HG03280 (cell line): ENCODE measurements around the gene SMURF2.
A peak's percentile ranks its signal among the peaks of the same experiment; 100 is the strongest.
"Not testable (repeated sequence)": the region's sequence is repeated elsewhere in the genome, so short reads cannot be mapped to it uniquely, and the experiment has no call there.

Source experiments
- ATAC-seq: cut with Tn5 transposase; IDR thresholded peaks from one replicate; pipeline ENCODE4 v1.9.1; 2021; ENCODE audit warnings: mild to moderate bottlenecking, moderate library complexity; ENCODE audit not compliant: unreplicated experiment

The SMURF2 gene

GRCh38 chr17:64599187-64599676 is 62.9 kb downstream of the SMURF2 start:
- peak; percentile 94 for ATAC-seq

DNA sequence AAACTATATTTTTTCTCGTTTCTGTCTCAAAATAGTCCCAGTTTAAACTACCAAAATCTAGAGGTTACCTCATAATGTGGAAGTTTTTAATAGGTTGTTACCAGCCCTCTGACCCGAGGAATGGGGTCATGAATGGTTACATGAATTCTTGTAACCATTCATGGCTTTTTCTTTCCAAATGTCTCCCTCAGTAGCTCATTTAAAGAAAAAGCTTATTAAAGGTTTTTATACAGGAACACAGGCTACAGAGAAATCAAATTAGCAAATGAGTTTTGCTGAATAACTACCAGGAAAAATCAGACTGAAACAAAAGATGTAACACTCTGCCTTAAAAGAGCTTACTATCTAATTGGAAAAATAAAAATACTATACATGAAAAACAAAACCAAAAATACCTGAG is 63.4 kb downstream of the SMURF2 start:
- ATAC-seq, result no peak

- ATAC-seq, result no peak
Measured at GRCh38 chr17:64596988-64597387, 65.1 kb downstream of the SMURF2 start.

GRCh38 chr17:64596439-64596838 is 65.7 kb downstream of the SMURF2 start:
- ATAC-seq, result no peak

DNA sequence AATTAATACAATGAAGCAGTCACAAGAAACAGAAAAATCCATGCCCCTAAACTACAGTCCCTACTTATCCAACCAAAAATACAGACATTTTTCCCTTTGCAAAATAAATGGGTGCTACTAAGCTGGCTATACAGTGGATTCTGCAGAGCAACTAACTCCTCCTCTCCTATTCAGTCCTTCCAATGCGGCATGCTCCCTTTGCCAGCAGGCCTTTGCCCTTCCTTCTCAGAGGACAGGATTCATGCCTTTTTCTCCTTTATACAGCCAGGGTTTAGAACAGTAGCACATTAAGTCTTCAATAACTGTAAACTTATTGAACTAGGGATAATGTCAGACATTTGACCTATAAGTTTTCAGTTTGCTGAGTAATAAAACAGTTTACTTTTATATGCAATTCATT is 70.2 kb downstream of the SMURF2 start:
- ATAC-seq, result no peak

GRCh38 chr17:64585146-64585545 is 77.0 kb downstream of the SMURF2 start:
- no peak for ATAC-seq

GRCh38 chr17:64583038-64583437 is 79.1 kb downstream of the SMURF2 start:
- no peak for ATAC-seq

DNA sequence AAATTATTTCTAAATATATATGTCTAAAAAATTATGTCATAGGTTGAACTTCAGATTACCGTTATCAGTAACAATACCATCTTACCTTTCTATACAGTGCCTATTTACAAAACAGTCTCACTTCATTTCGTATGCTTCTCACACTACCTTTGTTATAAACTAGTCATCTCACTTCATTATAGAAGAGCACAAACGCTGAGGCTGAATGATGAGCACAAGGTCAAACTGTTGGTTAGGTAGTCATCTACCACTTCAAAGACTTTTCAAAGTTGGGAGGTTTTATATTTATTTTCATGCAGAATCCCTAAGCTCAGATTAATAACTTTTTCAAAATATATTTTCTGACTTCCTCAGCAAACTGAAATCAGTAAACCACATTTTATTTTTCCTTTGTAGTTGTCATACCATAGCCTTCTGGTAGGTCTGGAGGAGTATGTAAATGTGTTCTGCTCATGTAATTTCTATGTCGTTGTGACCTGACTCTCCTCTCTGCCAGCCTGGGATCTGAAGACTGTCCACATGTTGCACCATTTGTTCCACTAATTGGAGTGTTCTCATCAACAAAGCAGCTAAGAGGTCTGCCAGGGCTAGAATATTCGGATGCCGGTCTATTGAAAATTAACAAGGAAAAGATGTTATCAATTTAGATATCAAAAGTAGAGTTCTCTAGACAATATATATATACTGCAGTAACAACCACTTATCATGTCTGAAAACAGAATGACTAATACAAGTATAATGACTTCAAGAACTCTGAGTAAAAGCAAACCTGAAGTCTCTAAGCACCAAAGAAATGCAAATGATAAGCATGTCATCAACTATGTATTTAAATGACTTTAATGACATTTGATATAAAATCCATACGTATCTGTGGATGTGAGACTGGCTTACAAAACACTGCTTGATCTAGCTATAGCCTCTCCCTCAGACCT is 81.5 kb downstream of the SMURF2 start:
- no peak for ATAC-seq

- ATAC-seq, result no peak
Measured at GRCh38 chr17:64579917-64580316, 82.2 kb downstream of the SMURF2 start.

- not testable (repeated sequence) for ATAC-seq
Measured at GRCh38 chr17:64577025-64577424, 85.1 kb downstream of the SMURF2 start.

DNA sequence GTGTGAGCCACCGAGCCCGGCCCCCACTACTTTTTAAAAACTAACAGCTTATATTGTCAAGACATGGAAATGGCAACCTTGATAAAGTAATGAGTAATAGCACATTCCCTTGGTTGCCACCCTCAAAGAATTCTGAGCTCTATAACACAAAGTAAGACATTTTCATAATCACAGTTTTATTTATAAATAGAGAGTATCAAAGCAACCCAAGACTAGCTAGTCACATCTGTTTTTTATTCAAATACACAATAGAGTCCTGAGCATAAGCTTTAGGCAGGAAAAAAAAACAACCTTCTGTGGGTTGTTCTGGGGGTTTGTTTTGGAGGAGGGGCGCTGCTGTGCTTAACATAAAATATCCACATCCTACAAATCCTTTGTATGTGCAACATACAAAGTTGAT is 86.7 kb downstream of the SMURF2 start:
- ATAC-seq, result no peak

- no peak for ATAC-seq
Measured at GRCh38 chr17:64574646-64575045, 87.5 kb downstream of the SMURF2 start.

GRCh38 chr17:64573214-64573613 is 88.9 kb downstream of the SMURF2 start:
- no peak for ATAC-seq

DNA sequence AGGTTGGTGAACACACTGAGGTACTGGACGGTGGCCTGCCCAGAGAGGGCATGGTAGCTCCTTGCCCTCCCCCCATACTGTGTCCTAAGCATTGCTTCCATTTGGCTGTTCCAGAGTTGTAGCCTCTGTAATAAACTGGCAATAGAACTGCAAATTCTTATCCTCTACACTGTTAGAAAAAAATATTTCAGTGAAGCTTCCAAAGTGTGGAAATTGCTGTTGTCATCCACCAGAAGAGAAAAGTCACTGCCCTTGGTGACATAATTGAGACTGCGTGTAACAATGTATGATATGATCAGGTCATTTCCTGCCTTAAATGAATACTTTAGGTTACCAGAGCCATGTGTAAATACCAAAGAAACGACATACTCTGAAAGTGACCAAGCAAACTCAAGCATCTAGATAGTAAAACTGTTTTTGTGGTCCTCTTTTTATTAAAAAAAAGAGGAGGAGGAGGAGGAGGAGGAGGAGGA is 89.4 kb downstream of the SMURF2 start:
- no peak for ATAC-seq

- no peak for ATAC-seq
Measured at GRCh38 chr17:64571746-64572145, 90.4 kb downstream of the SMURF2 start.

DNA sequence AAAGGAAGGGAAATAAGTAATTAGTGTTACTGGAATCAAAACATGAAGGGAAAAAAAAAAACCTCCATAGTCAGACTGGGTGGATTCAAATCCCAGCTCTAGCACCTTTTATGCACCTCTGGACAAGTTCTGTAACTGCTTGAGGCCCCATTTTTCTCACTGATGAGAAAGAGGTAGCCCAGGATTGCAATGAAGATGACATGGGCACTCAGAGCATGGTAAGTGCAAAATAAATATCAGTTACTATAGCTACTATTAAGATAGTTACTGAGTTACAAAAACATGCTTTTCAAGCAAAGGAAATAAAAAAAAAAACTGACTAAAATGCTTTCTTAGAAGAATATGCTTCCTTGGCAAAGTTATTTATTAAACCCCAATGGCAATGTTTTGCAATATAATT is 96.5 kb downstream of the SMURF2 start:
- no peak for ATAC-seq

DNA sequence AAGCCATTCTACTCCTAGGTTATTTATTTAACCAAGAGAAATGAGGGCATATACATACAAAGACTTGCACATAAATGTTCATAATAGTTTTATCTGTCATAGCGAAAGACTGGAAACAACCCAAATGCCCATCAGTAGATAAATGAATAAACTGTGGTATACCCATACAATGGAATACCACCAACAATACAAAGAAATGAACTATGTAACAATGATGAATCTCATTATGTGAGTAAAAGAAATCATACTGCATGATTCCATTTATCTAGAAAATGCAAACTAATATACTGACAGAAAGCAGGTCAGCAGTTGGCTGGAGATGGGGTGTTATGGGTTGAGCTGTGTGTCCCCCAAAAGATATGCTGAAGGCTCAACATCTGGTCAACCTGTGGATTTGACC is 98.0 kb downstream of the SMURF2 start:
- ATAC-seq, result no peak

DNA sequence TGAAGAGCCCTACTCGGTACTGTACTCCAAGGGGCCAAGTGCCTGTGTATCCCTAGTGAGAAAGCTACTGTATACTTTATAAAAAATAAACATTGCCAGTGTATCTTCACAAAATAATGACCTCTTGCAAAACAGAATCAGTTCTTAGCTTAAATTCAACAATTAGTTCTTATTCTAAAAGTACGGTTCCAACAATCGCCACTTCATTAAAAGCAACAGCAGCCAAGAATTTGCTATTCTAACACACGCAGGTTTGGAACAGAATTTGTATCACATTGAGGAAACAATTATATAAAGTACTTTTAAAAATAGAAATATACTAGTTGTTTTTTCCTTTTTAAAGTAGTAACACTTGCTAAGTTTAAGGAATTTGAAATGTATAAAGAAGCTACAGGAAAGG is 106.8 kb downstream of the SMURF2 start:
- no peak for ATAC-seq

- no peak for ATAC-seq
Measured at GRCh38 chr17:64554028-64554637, 108.0 kb downstream of the SMURF2 start.

- ATAC-seq, result no peak
Measured at GRCh38 chr17:64551461-64551860, 110.6 kb downstream of the SMURF2 start.

DNA sequence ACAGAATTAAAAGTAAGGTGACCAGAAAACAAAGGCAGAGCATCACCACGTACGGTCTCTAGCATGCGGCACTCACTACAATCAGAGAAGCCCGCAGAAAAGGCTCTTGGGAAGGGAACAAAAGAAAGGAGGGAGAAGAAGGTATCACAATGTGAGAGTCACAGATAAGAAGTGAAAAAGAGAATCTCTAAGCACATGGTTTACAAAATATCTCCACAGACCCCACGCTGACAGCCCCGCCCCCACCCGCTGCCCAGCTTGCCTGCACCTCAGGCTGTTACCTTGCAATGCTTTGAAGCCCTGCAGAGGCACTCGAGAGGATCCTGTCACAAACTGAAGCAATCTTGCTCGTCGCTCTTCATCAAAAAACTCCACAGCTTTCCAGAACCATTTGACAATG is 114.8 kb downstream of the SMURF2 start:
- no peak for ATAC-seq

- no peak for ATAC-seq
Measured at GRCh38 chr17:64546716-64547115, 115.4 kb downstream of the SMURF2 start.
